WTC11 (cell line): ENCODE results near the gene MAST4.

Source experiments
- ATF6 ChIP-seq: sonication (generic); formaldehyde crosslinking; IDR thresholded peaks from 2 replicates; pipeline ENCODE4 v1.8.1; 2023; ENCODE audit warnings: mild to moderate bottlenecking, missing genetic modification reagents
- CTCF ChIP-seq: fragments of 200-600 bp; IDR thresholded peaks from 2 replicates; pipeline ENCODE4 v1.8.0; 2022; ENCODE audit warnings: antibody characterized with exemption
- ESRRA ChIP-seq: sonication (generic); formaldehyde crosslinking; IDR thresholded peaks from 2 replicates; pipeline ENCODE4 v1.8.1; 2022; ENCODE audit warnings: mild to moderate bottlenecking, missing genetic modification reagents, borderline replicate concordance
- FOXJ3 ChIP-seq: sonication (generic); formaldehyde crosslinking; IDR thresholded peaks from 2 replicates; pipeline ENCODE4 v1.9.0; 2021; ENCODE audit warnings: missing genetic modification reagents, mild to moderate bottlenecking, borderline replicate concordance
- FOXP1 ChIP-seq: sonication (generic); formaldehyde crosslinking; IDR thresholded peaks from 2 replicates; pipeline ENCODE4 v1.8.0; 2022; ENCODE audit warnings: missing genetic modification reagents, mild to moderate bottlenecking, moderate library complexity, borderline replicate concordance
- GRHL2 ChIP-seq: fragments of 250-450 bp; sonication (Bioruptor Pico); IDR thresholded peaks from 2 replicates; pipeline ENCODE4 v1.8.0; 2022; ENCODE audit warnings: mild to moderate bottlenecking, moderate library complexity; ENCODE audit not compliant: insufficient replicate concordance, severe bottlenecking
- HMGXB4 ChIP-seq: sonication (generic); formaldehyde crosslinking; IDR thresholded peaks from 2 replicates; pipeline ENCODE4 v1.8.1; 2023; ENCODE audit warnings: mild to moderate bottlenecking, moderate library complexity, missing genetic modification reagents
- IRF2 ChIP-seq: sonication (generic); formaldehyde crosslinking; IDR thresholded peaks from 2 replicates; pipeline ENCODE4 v1.8.0; 2022; ENCODE audit warnings: low read depth, missing genetic modification reagents, borderline replicate concordance
- TEAD1 ChIP-seq: sonication (generic); formaldehyde crosslinking; IDR thresholded peaks from 2 replicates; pipeline ENCODE4 v1.8.0; 2022; ENCODE audit warnings: mild to moderate bottlenecking, missing genetic modification reagents
- USF2 ChIP-seq: sonication (generic); formaldehyde crosslinking; IDR thresholded peaks from 2 replicates; pipeline ENCODE4 v1.8.1; 2023; ENCODE audit warnings: mild to moderate bottlenecking, missing genetic modification reagents, moderate library complexity
- ZNF232 ChIP-seq: sonication (generic); formaldehyde crosslinking; IDR thresholded peaks from 2 replicates; pipeline ENCODE4 v1.8.0; 2022; ENCODE audit warnings: mild to moderate bottlenecking, missing genetic modification reagents

GRCh38 chr5:67170767-67171166 lies 574.6 kb downstream of the MAST4 start:
- TF ChIP-seq USF2 (CRISPR knock-in tag) (no peak), CTCF (no peak), GRHL2 (CRISPR knock-in tag) (no peak), ZNF232 (CRISPR knock-in tag) (no peak), TEAD1 (CRISPR knock-in tag) (no peak), IRF2 (CRISPR knock-in tag) (no peak), HMGXB4 (CRISPR knock-in tag) (no peak), FOXP1 (no peak), ESRRA (no peak), ATF6 (CRISPR knock-in tag) (no peak), FOXJ3 (CRISPR knock-in tag) (no peak)
